HEK293T (cell line): Measurements from ENCODE around the gene CCDC183.
"Not testable (repeated sequence)": the region's sequence is repeated elsewhere in the genome, so short reads cannot be mapped to it uniquely, and the experiment has no call there.

Experiments
- CTCF ChIA-PET: fragments of 350-600 bp; formaldehyde crosslinking; extraction: SDS; loops from one replicate; lab custom pipeline; 2021; ENCODE audit warnings: antibody characterized with exemption, inconsistent platforms; lab: Yijun Ruan, JAX
- POLR2A ChIA-PET: fragments of 350-600 bp; formaldehyde crosslinking; extraction: SDS; loops from one replicate; lab custom pipeline; 2020; ENCODE audit warnings: antibody characterized with exemption, inconsistent platforms; lab: Yijun Ruan, JAX
- DNase-seq: peaks from one replicate; pipeline ENCODE4 v3.0.0; 2012; ENCODE audit warnings: mixed read lengths; ENCODE audit errors: extremely low spot score
- ARNT ChIP-seq: fragments of 450-650 bp; IDR thresholded peaks from 2 replicates; pipeline ENCODE4 v1.6.1; 2017; ENCODE audit warnings: mild to moderate bottlenecking
- BHLHE40 ChIP-seq: fragments of 450-650 bp; IDR thresholded peaks from 2 replicates; pipeline ENCODE4 v1.6.1; 2016; ENCODE audit warnings: mild to moderate bottlenecking, moderate library complexity, borderline replicate concordance
- CTBP1 ChIP-seq: fragments of 450-650 bp; IDR thresholded peaks from 2 replicates; pipeline ENCODE4 v1.6.1; 2016; ENCODE audit warnings: borderline replicate concordance
- ELF4 ChIP-seq: fragments of 450-650 bp; IDR thresholded peaks from 2 replicates; pipeline ENCODE4 v1.6.1; 2017; ENCODE audit warnings: antibody characterized with exemption
- FOXA1 ChIP-seq: fragments of 450-650 bp; IDR thresholded peaks from 2 replicates; pipeline ENCODE4 v1.6.1; 2016; ENCODE audit warnings: mild to moderate bottlenecking
- FOXK2 ChIP-seq: fragments of 450-650 bp; IDR thresholded peaks from 2 replicates; pipeline ENCODE4 v1.6.1; 2016; ENCODE audit warnings: mild to moderate bottlenecking
- FOXM1 ChIP-seq: fragments of 450-650 bp; IDR thresholded peaks from 2 replicates; pipeline ENCODE4 v1.6.1; 2017; ENCODE audit warnings: mild to moderate bottlenecking, borderline replicate concordance
- HDGF ChIP-seq: fragments of 450-650 bp; IDR thresholded peaks from 2 replicates; pipeline ENCODE4 v1.6.1; 2017; ENCODE audit warnings: antibody characterized with exemption, borderline replicate concordance
- L3MBTL2 ChIP-seq: fragments of 450-650 bp; conservative IDR thresholded peaks from 2 replicates; pipeline ENCODE4 v1.6.1; 2016; ENCODE audit warnings: mild to moderate bottlenecking
- NFRKB ChIP-seq: fragments of 450-650 bp; IDR thresholded peaks from 2 replicates; pipeline ENCODE4 v1.6.1; 2016; ENCODE audit warnings: mild to moderate bottlenecking, moderate library complexity
- SP1 ChIP-seq: fragments of 450-650 bp; IDR thresholded peaks from 2 replicates; pipeline ENCODE4 v1.6.1; 2017
- SUZ12 ChIP-seq: fragments of 450-650 bp; IDR thresholded peaks from 2 replicates; pipeline ENCODE4 v1.6.1; 2016; ENCODE audit warnings: mild to moderate bottlenecking
- TARDBP ChIP-seq: fragments of 450-650 bp; IDR thresholded peaks from 2 replicates; pipeline ENCODE4 v1.6.1; 2016
- ZNF384 ChIP-seq: fragments of 450-650 bp; IDR thresholded peaks from 2 replicates; pipeline ENCODE4 v1.6.1; 2016
- TF ChIP-seq, protein P1 (sequence below): fragments of 450-650 bp; IDR thresholded peaks from 2 replicates; pipeline ENCODE4 v1.6.1; 2016

CCDC183 gene

DNA sequence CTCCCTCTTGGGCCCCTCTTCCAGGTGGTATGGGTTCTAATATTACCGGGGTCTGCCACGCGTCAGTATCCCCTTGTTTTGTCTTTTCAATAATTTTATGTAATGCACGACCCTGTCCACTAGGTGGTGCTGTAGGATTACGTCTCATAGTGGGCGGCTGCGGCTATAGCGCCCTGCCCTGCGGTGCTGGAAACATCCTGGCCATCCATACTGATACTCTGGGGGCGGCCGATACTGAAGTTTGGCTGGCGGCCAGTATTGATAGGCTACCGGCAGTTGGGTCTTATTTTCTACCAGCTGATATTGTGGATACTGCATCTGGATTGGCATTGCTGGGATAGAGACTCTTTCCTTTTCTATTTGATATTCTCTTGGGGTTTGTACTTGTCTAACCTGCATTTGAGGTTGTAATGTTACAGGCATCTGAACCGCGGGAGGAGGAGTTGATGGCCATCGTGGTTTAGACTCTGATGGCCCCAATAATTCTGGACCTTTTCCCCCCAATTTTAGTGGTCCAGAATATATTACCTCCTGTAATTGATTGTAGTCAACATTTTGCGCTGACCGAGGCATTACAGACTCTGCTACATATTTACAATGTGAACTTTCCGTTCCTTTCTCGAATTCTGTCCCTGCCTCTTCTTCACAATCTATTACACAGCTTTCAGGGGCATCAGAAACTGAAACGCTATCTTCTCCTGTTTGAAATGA is 8.3 kb upstream of the CCDC183 start:
- DNase-seq = peak; percentile 68
- ChIA-PET CTCF (interaction anchor here (0.9 to 1.7 kb wide), 2 partner anchors 241 to 276 kb away, joined by 4 read pairs; no protein-coding TSS in a partner anchor), POLR2A (no interaction called here)
- no peak for TF ChIP-seq ZNF384
- TF ChIP-seq CTBP1 = no peak
- no peak for TF ChIP-seq FOXK2
- TF ChIP-seq NFRKB = no peak
- no peak for TF ChIP-seq FOXA1
- no peak for TF ChIP-seq ARNT
- no peak for TF ChIP-seq SUZ12
- TF ChIP-seq FOXM1 = no peak

DNA sequence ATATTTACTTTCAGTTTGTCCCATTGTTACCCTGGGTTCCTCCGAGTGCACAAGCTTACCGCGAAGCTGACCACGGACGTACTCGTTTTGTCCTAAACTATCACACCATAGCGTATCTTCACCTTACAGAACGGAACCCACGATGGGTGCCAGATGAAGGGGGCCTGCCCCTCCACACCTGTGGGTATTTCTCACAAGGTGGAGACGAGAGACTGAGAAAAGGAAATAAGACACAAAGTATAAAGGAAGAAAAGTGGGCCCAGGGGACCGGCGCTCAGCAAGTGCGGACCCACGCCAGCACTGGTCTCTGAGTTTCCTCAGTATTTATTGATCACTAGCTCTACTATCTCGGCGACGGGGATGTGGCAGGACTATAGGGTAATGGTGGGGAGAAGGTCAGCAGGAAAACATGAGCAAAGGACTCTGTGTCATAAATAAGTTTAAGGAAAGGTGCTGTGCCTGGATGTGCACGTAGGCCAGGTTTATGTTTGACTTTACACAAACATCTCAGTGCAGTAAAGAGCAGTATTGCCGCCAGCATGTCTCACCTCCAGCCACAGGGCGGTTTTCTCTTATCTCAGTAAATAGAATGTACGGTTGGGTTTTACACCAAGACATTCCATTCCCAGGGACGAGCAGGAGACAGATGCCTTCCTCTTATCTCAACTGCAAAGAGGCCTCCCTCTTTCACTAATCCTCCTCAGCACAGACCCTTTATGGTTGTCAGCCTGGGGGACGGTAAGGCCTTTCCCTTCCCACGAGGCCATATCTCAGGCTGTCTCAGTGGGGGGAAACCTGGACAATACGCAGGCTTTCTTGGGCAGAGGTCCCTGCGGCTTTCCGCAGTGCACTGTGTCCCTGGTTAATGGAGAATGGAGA is 7.3 kb upstream of the CCDC183 start:
- DNase-seq, POLR2A ChIA-PET: not testable (repeated sequence)
- CTCF ChIA-PET = interaction anchor here (0.6 to 1.7 kb wide), 3 partner anchors 9 to 275 kb away, joined by 3 to 4 read pairs (median 4); no protein-coding TSS in a partner anchor

DNA sequence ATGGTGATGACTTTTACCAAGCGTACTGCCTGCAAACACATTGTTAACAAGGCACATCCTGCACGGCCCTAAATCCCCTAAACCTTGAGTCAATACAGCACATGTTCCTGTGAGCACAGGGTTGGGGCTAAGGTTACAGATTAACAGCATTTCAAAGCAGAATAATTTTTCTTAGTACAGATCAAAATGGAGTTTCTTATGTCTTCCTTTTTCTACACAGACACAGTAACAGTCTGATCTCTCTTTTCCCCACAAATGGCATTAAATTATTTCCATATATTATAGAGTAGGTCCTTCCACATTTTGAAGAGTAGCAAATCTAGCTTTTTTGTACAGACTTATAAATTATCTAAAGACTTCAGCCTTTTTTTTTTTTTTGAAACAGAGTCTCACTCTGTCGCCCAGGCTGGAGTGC is 6.6 kb upstream of the CCDC183 start:
- POLR2A ChIA-PET = no interaction called here
- no peak for DNase-seq
- CTCF ChIA-PET = no interaction called here
- no peak for TF ChIP-seq FOXM1
- TF ChIP-seq SP1 = no peak
- TF ChIP-seq ARNT = no peak
- TF ChIP-seq L3MBTL2 = no peak

DNA sequence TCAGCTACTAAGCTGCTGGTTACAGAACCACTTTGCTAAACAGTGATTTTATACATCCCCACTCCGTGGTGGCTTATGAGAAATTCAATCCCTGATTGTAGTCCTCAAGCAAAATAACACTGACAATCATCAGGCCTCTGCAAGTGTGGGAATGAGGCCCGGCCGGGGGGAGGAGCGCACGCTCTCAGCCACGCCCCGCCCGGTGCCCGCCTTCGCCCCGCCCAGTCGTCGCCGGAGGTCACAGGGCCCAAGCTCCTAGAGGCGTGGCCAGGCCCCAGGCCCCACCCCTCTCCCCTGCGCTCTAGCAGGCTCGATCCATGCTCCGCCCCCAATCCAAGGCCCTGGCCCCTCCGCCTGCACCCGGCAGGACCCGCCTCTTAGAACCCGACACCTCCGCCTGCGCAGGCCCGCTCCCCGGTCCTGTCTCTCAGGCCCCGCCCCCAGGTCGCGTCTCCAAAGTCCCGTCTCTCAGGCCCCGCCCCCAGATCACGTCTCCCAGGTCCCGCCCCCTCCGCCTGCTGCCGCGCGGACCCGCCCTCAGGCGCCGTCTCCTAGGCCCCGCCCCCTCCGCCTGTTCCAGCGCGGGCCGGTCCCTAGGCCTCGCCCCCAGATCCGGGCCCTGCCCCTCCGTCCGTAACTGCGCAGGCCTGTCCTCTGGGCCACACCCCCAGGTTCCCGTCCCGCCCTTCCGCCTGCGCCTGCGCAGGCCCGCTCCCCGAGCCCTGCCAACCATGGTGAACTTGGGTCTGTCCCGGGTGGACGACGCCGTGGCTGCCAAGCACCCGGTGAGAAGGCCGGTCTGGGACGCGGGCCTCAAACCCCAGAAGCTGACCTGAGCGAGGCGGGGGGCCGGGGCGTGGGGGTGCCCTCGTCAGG is 5.3 kb upstream of the CCDC183 start, which contains the start of gene TMEM141:
Gene TMEM141, plus strand, starts transcription at position 705 of the 876 bp plus-strand sequence. Its CDS starts 27 bp downstream, at position 732.
- TF ChIP-seq, protein P1, sequence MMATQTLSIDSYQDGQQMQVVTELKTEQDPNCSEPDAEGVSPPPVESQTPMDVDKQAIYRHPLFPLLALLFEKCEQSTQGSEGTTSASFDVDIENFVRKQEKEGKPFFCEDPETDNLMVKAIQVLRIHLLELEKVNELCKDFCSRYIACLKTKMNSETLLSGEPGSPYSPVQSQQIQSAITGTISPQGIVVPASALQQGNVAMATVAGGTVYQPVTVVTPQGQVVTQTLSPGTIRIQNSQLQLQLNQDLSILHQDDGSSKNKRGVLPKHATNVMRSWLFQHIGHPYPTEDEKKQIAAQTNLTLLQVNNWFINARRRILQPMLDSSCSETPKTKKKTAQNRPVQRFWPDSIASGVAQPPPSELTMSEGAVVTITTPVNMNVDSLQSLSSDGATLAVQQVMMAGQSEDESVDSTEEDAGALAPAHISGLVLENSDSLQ = peak; percentile 31; the same call in 1 of the 2 replicates
- TF ChIP-seq L3MBTL2 = peak; percentile 83
- TF ChIP-seq ZNF384 = no peak
- DNase-seq = peak; percentile 95
- ChIA-PET CTCF (interaction anchor here (0.6 to 1.0 kb wide), 2 partner anchors 10 to 24 kb away, joined by 3 to 4 read pairs; no protein-coding TSS in a partner anchor), POLR2A (interaction anchor here (1.0 to 1.2 kb wide), 3 partner anchors 10 to 339 kb away, joined by 3 to 5 read pairs (median 5); partner anchors contain the start of gene ABCA2)

DNA sequence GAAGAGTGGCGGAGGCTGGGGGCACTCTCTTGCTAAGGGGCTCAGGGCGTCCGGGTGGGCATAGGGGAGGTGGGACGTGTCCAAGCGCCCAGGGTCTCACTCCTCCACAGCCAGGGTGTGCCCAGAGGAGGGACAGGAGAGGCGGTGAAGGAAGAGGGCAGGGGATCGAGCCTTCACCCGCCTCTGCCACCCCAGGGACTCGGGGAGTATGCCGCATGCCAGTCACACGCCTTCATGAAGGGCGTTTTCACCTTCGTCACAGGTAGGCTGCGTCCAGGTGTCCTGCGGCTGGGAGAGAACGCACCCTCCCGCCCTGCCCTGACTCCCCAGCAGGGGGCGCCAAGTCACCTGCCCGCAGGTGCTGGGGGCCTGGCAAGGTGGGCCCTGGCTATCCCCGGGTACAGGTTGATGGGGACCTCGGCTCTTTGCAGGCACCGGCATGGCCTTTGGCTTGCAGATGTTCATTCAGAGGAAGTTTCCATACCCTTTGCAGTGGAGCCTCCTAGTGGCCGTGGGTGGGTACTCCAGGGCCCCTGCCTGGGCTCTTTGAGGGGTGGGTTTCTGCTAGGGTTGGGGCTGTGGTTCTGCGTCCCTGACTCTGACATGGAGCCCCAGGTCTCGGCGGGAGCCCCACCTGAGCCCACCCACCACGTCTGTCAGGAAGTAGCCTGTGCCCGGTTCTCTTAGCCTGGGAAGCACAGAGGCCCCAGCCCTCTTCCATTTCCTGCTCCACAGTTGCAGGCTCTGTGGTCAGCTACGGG is 4.4 kb upstream of the CCDC183 start:
- no peak for TF ChIP-seq ZNF384
- no peak for TF ChIP-seq ELF4
- TF ChIP-seq SP1 = no peak
- TF ChIP-seq CTBP1 = peak; percentile 67; the same call in 1 of the 2 replicates
- TF ChIP-seq ARNT = no peak
- TF ChIP-seq, protein P1 = no peak
- no peak for TF ChIP-seq FOXK2
- no peak for TF ChIP-seq BHLHE40
- no peak for TF ChIP-seq FOXM1
- no peak for TF ChIP-seq HDGF
- TF ChIP-seq FOXA1 = no peak
- TF ChIP-seq TARDBP = no peak
- peak; percentile 48; the same call in 1 of the 2 replicates for TF ChIP-seq L3MBTL2
- POLR2A ChIA-PET = interaction anchor here (1.1 kb wide), 1 partner anchor 16 kb away, joined by 3 read pairs; no protein-coding TSS in a partner anchor
- DNase-seq = no peak
- CTCF ChIA-PET = no interaction called here
